HG03039 (cell line): ENCODE results near the gene KRT3.

Source experiments
- ATAC-seq: cut with Tn5 transposase; IDR thresholded peaks from one replicate; pipeline ENCODE4 v1.9.1; 2021; ENCODE audit warnings: mild to moderate bottlenecking, moderate library complexity; ENCODE audit not compliant: unreplicated experiment

The KRT3 gene

DNA sequence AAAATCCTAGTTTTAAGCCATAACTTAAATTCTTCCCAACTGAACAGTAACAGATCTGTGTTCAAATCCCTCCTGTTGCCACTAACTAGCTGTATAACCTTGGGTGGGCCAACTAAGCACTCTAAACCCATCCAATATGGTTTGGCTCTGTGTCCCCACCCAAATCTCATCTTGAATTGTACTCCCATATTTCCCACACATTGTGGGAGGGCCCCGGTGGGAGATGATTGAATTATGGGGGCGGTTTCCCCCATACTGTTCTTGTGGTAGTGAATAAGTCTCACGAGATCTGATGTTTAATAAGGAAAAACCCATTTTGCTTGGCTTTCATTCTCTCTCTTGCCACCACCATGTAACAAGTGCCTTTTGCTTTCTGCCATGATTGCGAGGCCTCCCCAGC lies 19.2 kb upstream of the KRT3 start:
- ATAC-seq: no peak

DNA sequence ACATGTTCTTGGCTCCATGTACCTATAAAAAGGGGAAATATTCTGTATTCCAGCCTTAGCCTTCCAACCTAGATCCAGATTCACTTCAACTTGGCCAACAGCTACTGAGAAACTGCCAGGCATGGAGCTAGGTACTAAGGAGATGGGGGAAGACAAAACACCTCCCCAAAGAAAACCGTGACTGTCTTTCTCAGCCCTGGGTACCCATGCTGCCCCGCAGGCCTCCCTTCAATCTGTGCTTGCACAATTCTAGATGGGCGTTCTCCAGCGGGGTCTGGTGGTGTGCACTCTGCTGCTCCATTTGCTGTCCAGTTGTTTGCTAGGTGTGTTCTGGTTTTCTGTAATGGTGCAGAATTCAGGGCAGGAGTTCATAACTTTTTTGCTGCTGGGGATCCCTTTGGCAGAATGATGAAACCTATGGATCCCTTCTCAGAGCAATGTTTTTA lies 18.8 kb upstream of the KRT3 start:
- no peak for ATAC-seq

DNA sequence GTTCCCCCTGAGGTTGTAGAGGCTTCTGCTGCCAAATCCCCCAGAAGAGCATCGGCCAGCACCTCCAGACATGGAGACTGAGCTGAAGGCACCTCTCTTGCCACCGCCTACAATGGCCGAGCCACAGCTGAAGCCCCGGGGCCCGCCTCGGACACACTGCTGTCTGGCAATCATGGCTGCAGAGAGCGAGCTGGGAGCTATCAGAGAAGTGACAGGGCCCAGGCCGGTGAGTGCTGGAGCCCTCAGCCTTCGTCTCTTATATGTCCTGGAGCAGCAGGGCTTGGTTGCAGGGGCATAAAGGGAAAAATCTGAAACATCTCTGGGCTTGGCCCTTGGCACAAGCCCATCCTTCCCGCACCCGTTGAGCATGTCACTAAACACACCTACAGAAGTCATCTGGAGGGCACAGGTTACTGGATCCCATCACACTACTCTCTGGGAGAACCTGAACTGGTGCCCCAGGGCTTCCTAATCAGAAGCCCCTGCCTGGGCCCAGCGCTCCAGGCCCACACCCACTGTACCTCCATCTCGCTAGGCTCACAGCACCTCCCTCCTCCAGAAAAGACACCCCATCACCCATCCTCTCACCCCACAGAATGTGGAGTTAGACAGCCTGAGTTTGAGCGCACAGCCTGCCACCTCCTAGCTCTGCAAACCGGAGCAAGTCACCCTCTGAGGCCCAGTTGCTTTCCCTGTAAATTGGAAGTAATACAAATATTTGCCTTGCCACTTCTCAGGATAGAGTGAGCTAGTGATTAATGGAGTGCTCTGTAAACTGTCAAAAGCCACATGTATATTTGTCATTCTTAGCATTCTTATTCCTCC lies 18.2 kb upstream of the KRT3 start, which contains the start of gene KRT4:
TSS of gene KRT4 (minus strand) at position 232 of the 825 bp plus-strand sequence. CDS start at position 174, 58 bp downstream.
- no peak for ATAC-seq

DNA sequence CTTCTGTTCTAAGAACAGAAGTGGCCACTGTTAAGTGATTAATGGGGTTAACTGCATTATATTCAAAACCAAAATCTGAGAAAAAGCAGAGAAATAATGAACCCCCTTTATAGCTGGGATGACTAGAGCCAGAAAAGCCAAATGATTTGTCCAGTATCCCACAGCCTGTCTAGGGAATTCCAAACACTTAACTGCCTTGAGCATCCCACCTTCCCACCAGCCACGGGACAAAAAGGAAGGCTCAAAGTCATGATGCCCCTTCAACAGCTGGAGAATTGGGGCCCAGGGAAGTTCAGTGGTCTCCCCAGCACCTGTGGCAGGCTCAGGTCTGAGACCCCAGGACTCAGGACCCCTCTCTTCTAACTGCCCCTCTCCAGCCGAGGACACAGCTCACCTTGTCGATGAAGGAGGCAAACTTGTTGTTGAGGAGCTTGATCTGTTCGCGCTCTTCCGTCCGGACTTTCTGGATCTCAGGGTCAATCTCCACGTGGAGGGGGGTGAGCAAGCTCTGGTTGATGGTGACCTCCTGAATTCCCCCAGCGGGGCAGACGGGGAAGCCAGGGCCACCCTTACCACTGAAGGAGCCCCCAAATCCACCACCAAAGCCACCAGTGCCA lies 17.4 kb upstream of the KRT3 start:
- no peak for ATAC-seq

GRCh38 chr12:52812749-52813148 lies 16.8 kb upstream of the KRT3 start:
- ATAC-seq: no peak

DNA sequence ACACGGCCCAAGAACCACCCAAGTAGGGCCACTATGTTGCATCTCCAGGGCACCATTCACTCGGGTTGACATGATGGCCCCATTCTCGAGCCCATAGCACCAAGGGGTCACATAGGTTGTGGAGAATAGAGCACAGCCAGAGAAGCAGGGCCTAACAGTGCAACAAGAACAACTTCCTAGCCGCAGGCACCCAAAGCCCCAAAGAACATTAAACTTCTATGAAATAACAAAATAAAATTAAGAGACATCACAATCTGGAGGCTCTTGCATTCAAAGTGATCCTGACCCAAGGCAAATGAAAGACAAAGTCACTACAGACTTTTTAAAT lies 16.1 kb upstream of the KRT3 start:
- no peak for ATAC-seq

DNA sequence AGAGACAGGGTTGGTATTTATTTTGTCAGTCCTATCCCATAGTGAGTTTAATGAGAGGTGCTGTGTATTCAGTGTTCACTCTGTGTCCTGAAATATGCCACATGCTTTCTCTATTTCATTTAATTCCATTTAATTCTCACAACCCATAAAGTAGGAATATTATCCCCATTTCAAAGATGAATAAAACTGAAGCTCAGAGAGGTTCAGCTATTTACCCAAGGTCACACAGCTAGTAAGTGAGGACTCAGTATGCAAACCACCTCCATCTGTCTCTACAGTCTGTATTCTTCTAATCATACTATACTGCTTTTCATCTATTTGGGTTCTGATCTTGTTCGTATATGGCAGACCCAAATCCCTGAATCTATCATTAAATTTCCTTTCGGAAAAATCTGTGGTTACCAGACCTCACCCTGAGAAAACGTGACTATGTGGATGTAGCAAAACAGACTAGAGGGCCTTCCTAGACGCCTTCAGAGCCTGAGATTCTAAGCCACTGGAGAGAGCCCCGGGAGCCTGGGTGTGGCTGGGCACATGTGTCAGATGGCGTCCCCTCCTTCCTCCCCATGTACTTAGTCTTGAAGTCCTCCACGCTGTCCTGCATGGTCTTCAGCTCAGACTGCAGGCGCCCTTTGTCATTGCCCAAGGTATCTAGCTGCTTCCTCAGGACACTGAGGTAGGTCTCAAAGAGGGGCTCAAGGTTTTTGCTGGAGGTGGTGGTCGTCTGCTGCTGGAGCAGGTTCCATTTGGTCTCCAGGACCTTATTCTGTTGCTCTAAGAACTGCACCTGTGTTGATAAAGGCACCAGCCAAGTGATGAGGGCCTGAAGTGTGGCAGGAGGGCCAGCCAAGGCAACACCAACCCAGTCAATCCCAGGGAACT lies 15.5 kb upstream of the KRT3 start:
- ATAC-seq: no peak

GRCh38 chr12:52810554-52810953 lies 14.6 kb upstream of the KRT3 start:
- no peak for ATAC-seq

DNA sequence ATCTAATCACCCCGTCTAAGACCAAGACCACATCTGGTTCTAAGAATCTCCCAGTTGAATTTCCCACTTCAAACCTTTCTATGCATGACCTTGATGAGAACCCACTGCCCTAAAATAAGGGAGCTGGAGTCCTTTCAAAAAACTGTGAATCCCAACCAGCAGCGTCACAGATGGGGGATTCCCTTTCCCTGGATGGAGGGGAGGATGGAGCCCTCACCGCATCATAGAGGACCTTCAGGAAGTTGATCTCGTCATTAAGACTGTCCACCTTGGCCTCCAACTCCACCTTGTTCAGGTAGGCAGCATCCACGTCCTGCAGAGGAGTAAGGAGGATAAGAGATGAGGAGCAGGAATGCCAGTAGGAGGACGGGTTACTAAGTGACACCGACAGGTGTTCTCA lies 13.2 kb upstream of the KRT3 start:
- ATAC-seq: no peak

- ATAC-seq: no peak
These were observed 12.8 kb upstream of the KRT3 start for GRCh38 chr12:52808573-52809160.

DNA sequence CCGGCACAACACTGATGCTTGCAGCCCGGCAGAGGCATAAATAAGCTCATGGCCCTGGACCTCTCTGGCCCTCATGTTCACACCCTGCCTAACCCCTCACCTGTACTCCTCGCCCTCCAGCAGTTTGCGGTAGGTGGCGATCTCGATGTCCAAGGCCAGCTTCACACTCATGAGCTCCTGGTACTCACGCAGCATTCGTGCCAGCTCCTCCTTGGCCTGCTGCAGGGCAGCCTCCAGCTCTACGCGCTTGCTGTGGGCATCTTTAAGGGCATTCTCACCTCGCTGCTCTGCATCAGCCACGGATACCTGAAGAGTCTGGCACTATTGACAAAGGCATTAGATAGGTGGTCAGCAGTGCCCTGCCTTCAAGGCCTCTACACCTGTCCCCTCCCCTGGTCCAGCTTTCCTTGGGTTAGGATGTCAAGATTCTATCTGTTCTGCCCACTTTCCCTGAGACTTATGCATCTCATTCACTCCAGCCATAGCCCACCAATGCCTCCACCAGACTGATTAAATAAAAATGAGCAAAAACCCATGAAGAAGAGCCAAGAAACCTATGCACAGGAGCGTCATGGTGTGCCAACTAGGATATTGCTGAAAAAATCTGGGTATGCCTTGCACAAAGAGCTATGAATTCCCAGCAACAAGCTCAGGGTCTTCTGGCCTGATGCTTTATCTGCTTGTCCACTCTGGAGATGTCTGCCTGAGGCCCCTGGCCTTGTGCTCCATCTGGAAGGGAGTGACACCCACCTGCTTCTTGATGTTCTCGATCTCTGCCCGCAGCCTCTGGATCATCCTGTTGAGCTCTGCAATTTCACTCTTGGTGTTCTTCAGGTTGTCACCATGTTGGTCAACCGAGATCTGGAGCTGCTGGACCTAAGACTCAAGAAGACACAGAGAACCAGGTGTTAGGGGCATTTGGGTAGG lies 11.9 kb upstream of the KRT3 start:
- no peak for ATAC-seq

GRCh38 chr12:52806821-52807543 lies 11.1 kb upstream of the KRT3 start:
- no peak for ATAC-seq

DNA sequence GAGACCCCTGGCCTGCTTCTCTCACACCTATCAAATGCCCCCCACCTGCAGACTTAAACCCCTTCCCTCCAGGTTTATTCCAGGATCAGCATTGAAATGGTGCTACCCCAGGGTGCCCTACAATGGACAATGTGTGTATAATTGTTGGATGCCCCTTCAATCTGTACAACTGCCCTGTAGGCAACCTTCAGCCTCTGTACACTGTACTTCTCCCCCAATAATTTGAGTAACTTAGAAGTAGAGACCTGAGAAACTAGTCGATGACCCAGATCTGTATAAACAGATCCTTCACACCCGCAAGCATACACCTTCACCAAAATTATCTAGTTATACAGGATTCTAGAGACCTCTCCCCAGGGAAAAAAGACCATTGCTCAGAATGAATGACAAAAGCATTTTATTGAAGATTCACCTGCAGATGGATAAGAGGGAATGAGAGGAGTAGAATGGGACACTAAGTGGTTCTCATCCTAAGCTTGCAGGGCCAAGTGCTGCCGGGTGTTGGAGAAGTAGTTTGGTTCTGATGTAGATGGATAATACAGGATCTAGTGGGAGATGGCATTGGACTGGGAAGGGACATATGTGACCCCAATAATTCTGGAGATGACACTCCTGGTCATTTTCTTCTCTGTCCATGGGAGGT lies 10.4 kb upstream of the KRT3 start:
- no peak for ATAC-seq

- no peak for ATAC-seq
These were observed 9.8 kb upstream of the KRT3 start for GRCh38 chr12:52805739-52806138.

- ATAC-seq: no peak
These were observed 9.1 kb upstream of the KRT3 start for GRCh38 chr12:52805000-52805399.

DNA sequence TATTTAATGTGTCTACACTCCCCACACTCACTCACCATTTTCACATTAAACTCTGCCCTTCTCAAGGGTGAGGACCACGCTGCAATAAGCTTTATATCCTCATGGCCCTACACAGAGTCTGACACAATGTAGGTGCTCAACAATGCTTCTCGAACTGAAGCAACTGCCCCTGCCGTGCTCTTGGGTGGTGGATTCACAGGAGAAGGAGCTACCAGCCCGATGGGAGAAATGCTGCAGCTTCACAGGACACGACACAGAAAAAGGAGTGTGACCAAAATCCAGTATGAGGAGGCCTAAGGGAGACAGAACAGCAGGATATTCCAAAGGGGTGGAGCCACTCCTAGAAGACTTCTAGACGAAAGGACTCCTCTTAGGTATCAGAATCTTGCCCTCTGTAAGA lies 6.5 kb upstream of the KRT3 start:
- ATAC-seq: no peak

DNA sequence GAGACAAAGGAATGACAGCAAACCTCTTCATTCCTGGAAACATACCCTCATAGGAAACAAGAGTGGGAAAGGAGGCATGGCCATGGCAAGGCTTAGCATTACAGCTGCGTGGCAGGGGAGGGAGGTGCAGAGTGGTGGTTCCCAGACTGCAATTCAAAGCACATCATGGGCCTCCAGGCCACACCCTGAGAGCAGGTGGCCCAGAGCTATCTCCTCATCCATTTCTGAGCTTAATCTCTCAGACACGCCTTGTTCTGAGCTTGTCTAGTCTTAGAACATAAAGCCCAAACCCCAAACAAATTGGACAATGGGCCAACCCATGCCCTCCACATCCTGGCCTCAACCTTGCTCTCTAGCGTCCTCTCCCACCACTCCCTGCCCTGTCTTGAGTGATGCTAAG lies 5.9 kb upstream of the KRT3 start:
- no peak for ATAC-seq

GRCh38 chr12:52800259-52800917 lies 4.5 kb upstream of the KRT3 start:
- no peak for ATAC-seq
